OCI-LY7 (cell line): ENCODE measurements around the gene IGF1R. TPM values are rescaled to one million over a fixed set of nuclear protein-coding genes. Genes with fewer than 3 reads are reported as not detected.
A peak's percentile ranks its signal among the peaks of the same experiment; 100 is the strongest.

ENCODE experiments used
- BruUV-seq: library from RNA; stranded (reverse); fragments of 400-500 nt; replicated peaks from 2 replicates; lab custom pipeline; 2021; lab: Mats Ljungman, UMichigan
- CTCF ChIA-PET: fragments of 300-600 bp; sonication (Branson Sonifier 250); formaldehyde crosslinking; loops from one replicate; lab custom pipeline; 2022; ENCODE audit warnings: antibody characterized with exemption; ENCODE audit not compliant: unreplicated experiment; lab: Charles Lee
- POLR2A ChIA-PET: fragments of 300-600 bp; sonication (Branson Sonifier 250); formaldehyde crosslinking; loops from one replicate; lab custom pipeline; 2022; ENCODE audit warnings: antibody characterized with exemption; lab: Charles Lee
- DNase-seq: peaks from one replicate; pipeline ENCODE4 v3.0.0-alpha.2; 2015; ENCODE audit warnings: low spot score
- H2AFZ ChIP-seq: fragments of 200-600 bp; sonication (generic), shearing (Covaris generic); 2 replicates; pipeline ENCODE4 v1.6.1; 2014; ENCODE audit warnings: mild to moderate bottlenecking, antibody characterized with exemption, low read length, moderate library complexity
- H3K27ac ChIP-seq: fragments of 200-600 bp; sonication (generic); 2 replicates; pipeline ENCODE4 v1.5.1; 2014; ENCODE audit warnings: mixed run types, low read depth, mild to moderate bottlenecking, moderate library complexity, low read length, inconsistent platforms; ENCODE audit not compliant: poor library complexity, severe bottlenecking
- H3K36me3 ChIP-seq: fragments of 200-600 bp; sonication (generic); 2 replicates; pipeline ENCODE4 v1.6.1; 2014; ENCODE audit warnings: mild to moderate bottlenecking, antibody characterized with exemption, low read length, moderate library complexity, mixed read lengths; ENCODE audit not compliant: insufficient read depth
- H3K4me1 ChIP-seq: fragments of 200-600 bp; sonication (generic); 2 replicates; pipeline ENCODE4 v1.5.1; 2014; ENCODE audit warnings: mild to moderate bottlenecking, low read length; ENCODE audit not compliant: insufficient read depth, poor library complexity, severe bottlenecking
- H3K4me2 ChIP-seq: fragments of 200-600 bp; sonication (generic); 2 replicates; pipeline ENCODE4 v1.6.1; 2014; ENCODE audit warnings: mild to moderate bottlenecking, low read length
- H3K4me3 ChIP-seq: fragments of 200-600 bp; sonication (generic); 2 replicates; pipeline ENCODE4 v1.5.1; 2014; ENCODE audit warnings: mild to moderate bottlenecking, low read depth, low read length; ENCODE audit not compliant: poor library complexity, severe bottlenecking
- H3K79me2 ChIP-seq: fragments of 200-600 bp; sonication (generic); 2 replicates; pipeline ENCODE4 v1.6.1; 2016; ENCODE audit warnings: low read depth, mild to moderate bottlenecking, low read length, moderate library complexity, mixed read lengths; ENCODE audit not compliant: insufficient read depth
- H3K9me2 ChIP-seq: fragments of 200-600 bp; sonication (generic); 2 replicates; pipeline ENCODE4 v1.6.1; 2016; ENCODE audit warnings: mild to moderate bottlenecking, low read length, mixed read lengths; ENCODE audit not compliant: insufficient read depth
- H3K9me3 ChIP-seq: fragments of 200-600 bp; sonication (generic); 2 replicates; pipeline ENCODE4 v1.6.1; 2014; ENCODE audit warnings: mild to moderate bottlenecking, mixed run types, low read length, mixed read lengths
- H4K20me1 ChIP-seq: fragments of 200-600 bp; sonication (generic); 2 replicates; pipeline ENCODE4 v1.6.1; 2014; ENCODE audit warnings: mild to moderate bottlenecking, antibody characterized with exemption, low read length, moderate library complexity, mixed read lengths; ENCODE audit not compliant: insufficient read depth
- EZH2phosphoT487 ChIP-seq: fragments of 200-600 bp; sonication (generic); IDR thresholded peaks from 2 replicates; pipeline ENCODE4 v1.6.1; 2018; ENCODE audit warnings: low read depth, borderline replicate concordance, mild to moderate bottlenecking, mixed run types, antibody characterized with exemption, low read length, moderate library complexity, mixed read lengths
- intact Hi-C: fragments of 100-400 bp; cut with micrococcal nuclease; formaldehyde crosslinking; loops from one replicate; pipeline ENCODE4 v1.10.0; 2022; ENCODE audit not compliant: unreplicated experiment
- total RNA-seq, 2 experiments: library from RNA; depleted of rRNA in 1 of 2; stranded (reverse); fragments of >200 nt in 1 of 2; shearing (Covaris generic) in 1 of 2; gene quantifications; 2 replicates each; pipeline ENCODE4 v1.2.3, GENCODE V29; 2014 to 2022
- TF ChIP-seq, protein P1 (sequence below): fragments of 200-600 bp; sonication (generic); conservative IDR thresholded peaks from 2 replicates; pipeline ENCODE4 v1.5.1; 2014; ENCODE audit warnings: mild to moderate bottlenecking, antibody characterized with exemption, low read length, moderate library complexity, mixed read lengths

IGF1R gene
- total RNA-seq, 2 experiments from 2014 or later = 26.5 to 29.1 TPM

DNA sequence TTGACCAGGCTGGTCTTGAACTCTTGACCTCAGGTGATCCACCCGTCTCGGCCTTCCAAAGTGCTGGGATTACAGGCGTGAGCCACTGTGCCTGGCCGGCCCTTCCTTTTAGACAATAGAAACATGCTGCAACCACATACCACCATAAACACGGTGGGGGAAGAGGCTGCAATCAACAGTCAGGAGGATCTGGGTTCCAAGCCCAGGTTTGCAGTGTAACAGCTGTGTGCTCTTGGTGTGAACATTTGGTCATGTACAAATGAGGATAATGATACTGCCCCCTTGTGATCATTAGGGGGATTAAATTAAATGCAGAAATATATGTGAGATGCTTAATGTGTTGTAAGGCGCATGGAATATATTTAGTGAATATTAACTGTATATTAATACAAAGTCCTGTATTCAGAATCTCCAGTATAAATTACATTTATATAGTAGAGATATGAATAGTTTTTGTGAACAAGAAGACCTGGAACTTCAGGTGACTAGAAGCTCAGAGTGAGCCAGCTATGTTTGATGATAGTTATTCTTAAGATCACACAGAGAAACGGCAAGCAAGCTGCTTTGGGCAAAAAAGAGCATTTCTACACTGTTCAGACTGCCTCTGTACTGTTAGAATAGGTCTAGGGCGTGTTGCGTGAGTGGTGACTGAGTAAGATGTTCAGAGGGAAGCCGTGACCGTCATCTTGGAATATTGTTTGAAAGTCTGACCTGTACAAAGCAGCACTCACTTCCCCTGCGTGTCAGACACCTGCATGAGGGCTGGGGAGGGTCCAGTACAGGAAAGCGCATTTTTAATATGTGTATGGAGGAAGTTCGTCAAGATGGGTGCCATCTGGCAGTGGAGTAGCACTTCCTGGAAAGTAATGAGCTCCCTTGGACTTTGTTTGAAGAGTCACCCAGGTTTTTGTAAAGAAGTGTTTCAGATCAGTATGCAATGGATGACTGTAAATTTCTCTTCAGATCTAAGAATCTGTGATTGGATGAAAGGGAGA, 233.5 kb downstream of the IGF1R start:
- TF ChIP-seq EZH2phosphoT487 = no peak
- TF ChIP-seq, protein P1, sequence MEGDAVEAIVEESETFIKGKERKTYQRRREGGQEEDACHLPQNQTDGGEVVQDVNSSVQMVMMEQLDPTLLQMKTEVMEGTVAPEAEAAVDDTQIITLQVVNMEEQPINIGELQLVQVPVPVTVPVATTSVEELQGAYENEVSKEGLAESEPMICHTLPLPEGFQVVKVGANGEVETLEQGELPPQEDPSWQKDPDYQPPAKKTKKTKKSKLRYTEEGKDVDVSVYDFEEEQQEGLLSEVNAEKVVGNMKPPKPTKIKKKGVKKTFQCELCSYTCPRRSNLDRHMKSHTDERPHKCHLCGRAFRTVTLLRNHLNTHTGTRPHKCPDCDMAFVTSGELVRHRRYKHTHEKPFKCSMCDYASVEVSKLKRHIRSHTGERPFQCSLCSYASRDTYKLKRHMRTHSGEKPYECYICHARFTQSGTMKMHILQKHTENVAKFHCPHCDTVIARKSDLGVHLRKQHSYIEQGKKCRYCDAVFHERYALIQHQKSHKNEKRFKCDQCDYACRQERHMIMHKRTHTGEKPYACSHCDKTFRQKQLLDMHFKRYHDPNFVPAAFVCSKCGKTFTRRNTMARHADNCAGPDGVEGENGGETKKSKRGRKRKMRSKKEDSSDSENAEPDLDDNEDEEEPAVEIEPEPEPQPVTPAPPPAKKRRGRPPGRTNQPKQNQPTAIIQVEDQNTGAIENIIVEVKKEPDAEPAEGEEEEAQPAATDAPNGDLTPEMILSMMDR = peak; percentile 83
- no peaks in the 10 kb centered on the region; the same call in 1 of the 2 replicates for H4K20me1 ChIP-seq
- no peak overlapping the region for H3K4me3 ChIP-seq
- ChIA-PET CTCF (interaction anchor here (1.6 to 2.0 kb wide), 2 partner anchors 26 to 103 kb away, joined by 4 to 5 read pairs; no protein-coding TSS in a partner anchor), POLR2A (interaction anchor here (0.5 to 1.4 kb wide), 4 partner anchors 32 to 185 kb away, joined by 3 to 4 read pairs (median 3); no protein-coding TSS in a partner anchor)
- BruUV-seq = no TSS peak
- peak; percentile 53 for DNase-seq
- H3K36me3 ChIP-seq = no peaks in the 10 kb centered on the region
- no peaks in the 10 kb centered on the region for H3K9me3 ChIP-seq
- H3K4me1 ChIP-seq = peaks cover 9% of the 10 kb centered on the region
- H3K9me2 ChIP-seq = no peaks in the 10 kb centered on the region
- no peak overlapping the region for H3K27ac ChIP-seq
- intact Hi-C loops = loop anchor here (1.0 kb wide), 1 partner anchor 103 kb away; no protein-coding TSS in a partner anchor
- H3K79me2 ChIP-seq = no peaks in the 10 kb centered on the region
- peak overlapping the region; percentile 43 for H3K4me2 ChIP-seq
- no peak overlapping the region; the same call in 1 of the 2 replicates for H2AFZ ChIP-seq

DNA sequence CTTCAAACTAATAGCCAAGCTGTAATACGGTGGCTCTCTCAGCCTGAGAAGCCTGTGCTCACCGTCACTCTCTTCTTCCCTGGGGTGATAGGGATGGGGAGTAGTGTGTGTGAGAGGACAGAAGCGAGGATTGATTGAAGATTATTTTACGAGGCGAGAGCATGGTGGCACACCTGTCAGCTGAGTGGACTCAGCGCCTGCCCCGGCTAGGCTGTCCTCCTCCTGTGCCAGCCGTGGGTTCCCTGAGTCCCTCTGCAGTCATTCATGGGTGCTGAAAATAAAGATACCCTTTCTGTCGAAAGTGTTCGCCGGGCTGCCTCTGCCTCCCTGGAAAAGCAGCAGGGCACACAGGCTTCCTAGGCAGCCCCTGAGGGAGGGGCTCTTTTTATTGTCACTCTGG, 235.1 kb downstream of the IGF1R start:
- H3K9me3 ChIP-seq = no peaks in the 10 kb centered on the region
- intact Hi-C loops = no loop called here
- H3K4me3 ChIP-seq = no peak overlapping the region
- ChIA-PET POLR2A (no interaction called here), CTCF (interaction anchor here (2.0 kb wide), 1 partner anchor 104 kb away, joined by 4 read pairs; no protein-coding TSS in a partner anchor)
- H3K36me3 ChIP-seq = no peaks in the 10 kb centered on the region
- BruUV-seq = no TSS peak
- no peak overlapping the region for H3K27ac ChIP-seq
- peaks cover 9% of the 10 kb centered on the region for H3K4me1 ChIP-seq
- no peak for DNase-seq
- H3K79me2 ChIP-seq = no peaks in the 10 kb centered on the region
- H3K9me2 ChIP-seq = no peaks in the 10 kb centered on the region
- no peak overlapping the region for H3K4me2 ChIP-seq
- H4K20me1 ChIP-seq = no peaks in the 10 kb centered on the region; the same call in 1 of the 2 replicates
- TF ChIP-seq EZH2phosphoT487 = no peak
- TF ChIP-seq, protein P1 = no peak
- no peak overlapping the region for H2AFZ ChIP-seq
